Measurements from ENCODE around the gene NDUFS7.
A peak's percentile ranks its signal among the peaks of the same experiment; 100 is the strongest.

The NDUFS7 gene

GRCh38 chr19:1360818-1361461, 22.8 kb upstream of the NDUFS7 start:
- peak; percentile 85 for ATAC-seq
- TF ChIP-seq SNAI2 (CRISPR knock-in tag; IDR thresholded peaks at IDR 0.05) (no peak), ZFP3 (CRISPR knock-in tag; IDR thresholded peaks at IDR 0.05) (peak; percentile 38; the same call in 1 of the 2 replicates), OSR1 (CRISPR knock-in tag; IDR thresholded peaks at IDR 0.05) (no peak), CSDC2 (CRISPR knock-in tag; IDR thresholded peaks at IDR 0.05) (no peak), ZNF8 (CRISPR knock-in tag; IDR thresholded peaks at IDR 0.05) (no peak), TCF4 (CRISPR knock-in tag; IDR thresholded peaks at IDR 0.05; ENCODE audit: borderline replicate concordance) (peak; percentile 69), POU6F1 (CRISPR knock-in tag; IDR thresholded peaks at IDR 0.05; ENCODE audit: borderline replicate concordance, low read depth) (no peak), GLIS3 (CRISPR knock-in tag; IDR thresholded peaks at IDR 0.05) (no peak), TOX (CRISPR knock-in tag; IDR thresholded peaks at IDR 0.05; ENCODE audit: borderline replicate concordance) (no peak), ZNF70 (CRISPR knock-in tag; IDR thresholded peaks at IDR 0.05) (peak; percentile 86), ZNF565 (CRISPR knock-in tag; conservative IDR thresholded peaks at IDR 0.05; ENCODE audit: low read depth) (no peak)
- TF ChIP-seq, protein P1, sequence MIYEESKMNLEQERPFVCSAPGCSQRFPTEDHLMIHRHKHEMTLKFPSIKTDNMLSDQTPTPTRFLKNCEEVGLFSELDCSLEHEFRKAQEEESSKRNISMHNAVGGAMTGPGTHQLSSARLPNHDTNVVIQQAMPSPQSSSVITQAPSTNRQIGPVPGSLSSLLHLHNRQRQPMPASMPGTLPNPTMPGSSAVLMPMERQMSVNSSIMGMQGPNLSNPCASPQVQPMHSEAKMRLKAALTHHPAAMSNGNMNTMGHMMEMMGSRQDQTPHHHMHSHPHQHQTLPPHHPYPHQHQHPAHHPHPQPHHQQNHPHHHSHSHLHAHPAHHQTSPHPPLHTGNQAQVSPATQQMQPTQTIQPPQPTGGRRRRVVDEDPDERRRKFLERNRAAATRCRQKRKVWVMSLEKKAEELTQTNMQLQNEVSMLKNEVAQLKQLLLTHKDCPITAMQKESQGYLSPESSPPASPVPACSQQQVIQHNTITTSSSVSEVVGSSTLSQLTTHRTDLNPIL (CRISPR knock-in tag; IDR thresholded peaks at IDR 0.05; ENCODE audit: low read depth) = no peak
- TF ChIP-seq, protein P2, sequence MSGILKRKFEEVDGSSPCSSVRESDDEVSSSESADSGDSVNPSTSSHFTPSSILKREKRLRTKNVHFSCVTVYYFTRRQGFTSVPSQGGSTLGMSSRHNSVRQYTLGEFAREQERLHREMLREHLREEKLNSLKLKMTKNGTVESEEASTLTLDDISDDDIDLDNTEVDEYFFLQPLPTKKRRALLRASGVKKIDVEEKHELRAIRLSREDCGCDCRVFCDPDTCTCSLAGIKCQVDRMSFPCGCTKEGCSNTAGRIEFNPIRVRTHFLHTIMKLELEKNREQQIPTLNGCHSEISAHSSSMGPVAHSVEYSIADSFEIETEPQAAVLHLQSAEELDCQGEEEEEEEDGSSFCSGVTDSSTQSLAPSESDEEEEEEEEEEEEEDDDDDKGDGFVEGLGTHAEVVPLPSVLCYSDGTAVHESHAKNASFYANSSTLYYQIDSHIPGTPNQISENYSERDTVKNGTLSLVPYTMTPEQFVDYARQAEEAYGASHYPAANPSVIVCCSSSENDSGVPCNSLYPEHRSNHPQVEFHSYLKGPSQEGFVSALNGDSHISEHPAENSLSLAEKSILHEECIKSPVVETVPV (CRISPR knock-in tag; IDR thresholded peaks at IDR 0.05) = no peak

DNA sequence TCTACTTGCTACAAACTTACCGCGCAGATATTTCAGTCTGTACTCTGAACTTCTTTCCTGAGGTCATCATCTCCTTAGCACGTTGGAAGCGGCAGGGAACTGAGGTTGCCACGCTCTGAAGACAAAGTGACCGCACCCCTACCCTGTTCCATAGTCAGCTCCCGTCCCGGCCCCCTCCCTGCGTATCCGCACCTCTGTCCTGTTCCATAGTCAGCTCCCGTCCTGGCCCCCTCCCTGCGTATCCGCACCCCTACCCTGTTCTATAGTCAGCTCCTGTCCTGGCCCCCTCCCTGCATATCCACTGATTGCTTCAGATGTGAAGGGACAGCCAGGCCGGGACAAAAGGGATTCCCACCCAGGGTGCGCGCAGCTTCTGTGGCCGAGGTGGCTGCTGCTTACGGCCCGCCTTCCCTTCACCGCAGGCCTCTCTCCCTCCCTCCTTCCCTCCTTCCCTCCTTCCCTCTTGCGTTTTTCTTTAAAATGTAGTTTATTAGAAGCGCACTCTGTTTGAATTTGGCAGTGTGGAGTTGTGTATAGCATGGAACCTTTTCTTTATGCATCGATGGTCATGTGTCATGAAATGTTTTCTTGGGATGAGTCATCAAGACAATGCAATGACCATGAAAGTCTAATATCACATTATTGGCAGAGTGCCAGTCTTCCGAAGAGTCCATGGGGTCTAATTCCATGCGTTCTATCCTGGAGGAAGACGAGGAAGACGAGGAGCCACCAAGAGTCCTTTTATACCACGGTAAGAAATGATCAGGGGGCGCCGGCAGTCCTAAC, 21.9 kb upstream of the NDUFS7 start:
- TF ChIP-seq ZC3H10 (CRISPR knock-in tag; IDR thresholded peaks at IDR 0.05) (no peak), ISL1 (CRISPR knock-in tag; IDR thresholded peaks at IDR 0.05) (0 out of 2 replicates have a peak, but pooled peaks have one; percentile 11)
- peak; percentile 14; the same call in 2 of the 3 replicates for ATAC-seq

- no peak for ATAC-seq
- TF ChIP-seq, protein P2 (CRISPR knock-in tag; IDR thresholded peaks at IDR 0.05) = no peak
- TF ChIP-seq ZNF8 (CRISPR knock-in tag; IDR thresholded peaks at IDR 0.05) (no peak), PPARA (CRISPR knock-in tag; IDR thresholded peaks at IDR 0.05; ENCODE audit: borderline replicate concordance) (no peak), ARNTL (CRISPR knock-in tag; IDR thresholded peaks at IDR 0.05; ENCODE audit: borderline replicate concordance, low read depth) (no peak), TSHZ2 (CRISPR knock-in tag; IDR thresholded peaks at IDR 0.05) (no peak), OSR1 (CRISPR knock-in tag; IDR thresholded peaks at IDR 0.05) (no peak), BACH2 (CRISPR knock-in tag; IDR thresholded peaks at IDR 0.05; ENCODE audit: borderline replicate concordance) (no peak), SNAI2 (CRISPR knock-in tag; IDR thresholded peaks at IDR 0.05) (no peak), GLIS3 (CRISPR knock-in tag; IDR thresholded peaks at IDR 0.05) (no peak), ZNF565 (CRISPR knock-in tag; conservative IDR thresholded peaks at IDR 0.05; ENCODE audit: low read depth) (no peak)
Observed at GRCh38 chr19:1362387-1363257, 21.1 kb upstream of the NDUFS7 start.
